Nephron progenitor cell (in vitro differentiated cells): Measurements from ENCODE around the gene INSIG2.

Source experiments
- DNase-seq: peaks from one replicate; pipeline ENCODE4 v3.0.0; 2021
- H3K27ac Mint-ChIP-seq: 2 replicates; pipeline ENCODE4 v1.8.0; 2021; ENCODE audit warnings: mild to moderate bottlenecking, moderate library complexity, mixed read lengths
- H3K27me3 Mint-ChIP-seq: 2 replicates; pipeline ENCODE4 v1.8.0; 2021; ENCODE audit warnings: mild to moderate bottlenecking, low read depth, mixed read lengths; ENCODE audit not compliant: poor library complexity
- H3K36me3 Mint-ChIP-seq: 2 replicates; pipeline ENCODE4 v1.8.0; 2021; ENCODE audit warnings: low read depth, mixed read lengths
- H3K4me1 Mint-ChIP-seq: 2 replicates; pipeline ENCODE4 v1.8.0; 2021; ENCODE audit warnings: mixed read lengths
- H3K4me3 Mint-ChIP-seq: 2 replicates; pipeline ENCODE4 v1.8.0; 2021; ENCODE audit warnings: mild to moderate bottlenecking, moderate library complexity, mixed read lengths
- H3K9me3 Mint-ChIP-seq: 2 replicates; pipeline ENCODE4 v1.8.0; 2021; ENCODE audit warnings: mild to moderate bottlenecking, moderate library complexity, mixed read lengths
- TF ChIP-seq, protein P1 (sequence below): fragments of 200-600 bp; sonication (generic); IDR thresholded peaks from 2 replicates; pipeline ENCODE4 v1.5.0; 2021; ENCODE audit warnings: antibody characterized with exemption

The INSIG2 gene

DNA sequence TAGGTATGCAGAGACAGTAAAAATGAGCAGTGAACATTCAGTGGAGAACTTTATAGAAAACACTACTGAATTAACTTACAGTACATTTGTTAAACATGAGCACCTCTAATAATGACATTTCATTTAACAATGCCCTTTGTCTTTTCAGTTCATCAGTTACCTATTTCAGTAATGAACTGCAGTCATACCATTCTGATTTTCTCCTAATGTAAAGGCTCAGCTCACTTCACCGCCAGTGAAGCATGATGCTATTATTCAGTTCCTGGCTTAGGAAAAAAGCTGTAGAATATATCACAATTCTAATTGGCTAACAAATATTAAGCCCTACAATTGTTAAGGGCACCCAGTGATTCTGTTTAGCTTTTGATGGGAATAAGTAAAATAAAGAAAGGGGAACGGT, 37.3 kb upstream of the INSIG2 start:
- TF ChIP-seq, protein P1, sequence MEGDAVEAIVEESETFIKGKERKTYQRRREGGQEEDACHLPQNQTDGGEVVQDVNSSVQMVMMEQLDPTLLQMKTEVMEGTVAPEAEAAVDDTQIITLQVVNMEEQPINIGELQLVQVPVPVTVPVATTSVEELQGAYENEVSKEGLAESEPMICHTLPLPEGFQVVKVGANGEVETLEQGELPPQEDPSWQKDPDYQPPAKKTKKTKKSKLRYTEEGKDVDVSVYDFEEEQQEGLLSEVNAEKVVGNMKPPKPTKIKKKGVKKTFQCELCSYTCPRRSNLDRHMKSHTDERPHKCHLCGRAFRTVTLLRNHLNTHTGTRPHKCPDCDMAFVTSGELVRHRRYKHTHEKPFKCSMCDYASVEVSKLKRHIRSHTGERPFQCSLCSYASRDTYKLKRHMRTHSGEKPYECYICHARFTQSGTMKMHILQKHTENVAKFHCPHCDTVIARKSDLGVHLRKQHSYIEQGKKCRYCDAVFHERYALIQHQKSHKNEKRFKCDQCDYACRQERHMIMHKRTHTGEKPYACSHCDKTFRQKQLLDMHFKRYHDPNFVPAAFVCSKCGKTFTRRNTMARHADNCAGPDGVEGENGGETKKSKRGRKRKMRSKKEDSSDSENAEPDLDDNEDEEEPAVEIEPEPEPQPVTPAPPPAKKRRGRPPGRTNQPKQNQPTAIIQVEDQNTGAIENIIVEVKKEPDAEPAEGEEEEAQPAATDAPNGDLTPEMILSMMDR: no peak
- Mint-ChIP-seq H3K9me3 (no peaks in the 10 kb centered on the region), H3K4me1 (peaks cover 65% of the 10 kb centered on the region), H3K27me3 (no peaks in the 10 kb centered on the region), H3K27ac (no peak overlapping the region), H3K36me3 (no peaks in the 10 kb centered on the region), H3K4me3 (no peak overlapping the region)
- DNase-seq: no peak

- TF ChIP-seq, protein P1: no peak
- no peaks in the 10 kb centered on the region for H3K27me3 Mint-ChIP-seq
- no peak overlapping the region for H3K27ac Mint-ChIP-seq
- no peak overlapping the region for H3K4me3 Mint-ChIP-seq
- peaks cover 71% of the 10 kb centered on the region for H3K4me1 Mint-ChIP-seq
- H3K36me3 Mint-ChIP-seq: no peaks in the 10 kb centered on the region
- H3K9me3 Mint-ChIP-seq: no peaks in the 10 kb centered on the region
- no peak for DNase-seq
Measured at GRCh38 chr2:118051826-118052358, 36.4 kb upstream of the INSIG2 start.

DNA sequence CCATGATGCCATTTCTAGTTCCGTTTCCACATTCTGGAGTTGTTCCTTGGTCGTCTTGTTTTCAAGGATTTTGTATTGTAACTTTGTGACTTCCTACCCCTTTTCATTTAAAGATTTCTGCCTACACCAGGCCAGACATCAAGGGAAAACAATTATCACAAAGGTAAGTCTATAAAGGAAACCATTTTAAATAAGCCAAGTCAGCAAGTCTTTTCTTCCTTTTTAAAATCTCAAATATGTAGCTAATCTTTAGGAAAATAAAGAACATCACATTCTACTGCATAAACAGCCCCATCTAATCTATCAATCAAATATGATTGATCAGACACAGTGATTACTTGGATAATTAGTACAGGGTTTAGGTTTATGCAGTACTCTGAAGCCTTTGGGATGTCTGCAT, 35.8 kb upstream of the INSIG2 start:
- Mint-ChIP-seq H3K9me3 (no peaks in the 10 kb centered on the region), H3K27me3 (no peaks in the 10 kb centered on the region), H3K4me3 (no peak overlapping the region), H3K27ac (no peak overlapping the region), H3K36me3 (no peaks in the 10 kb centered on the region), H3K4me1 (peaks cover 71% of the 10 kb centered on the region)
- TF ChIP-seq, protein P1: no peak
- DNase-seq: no peak

DNA sequence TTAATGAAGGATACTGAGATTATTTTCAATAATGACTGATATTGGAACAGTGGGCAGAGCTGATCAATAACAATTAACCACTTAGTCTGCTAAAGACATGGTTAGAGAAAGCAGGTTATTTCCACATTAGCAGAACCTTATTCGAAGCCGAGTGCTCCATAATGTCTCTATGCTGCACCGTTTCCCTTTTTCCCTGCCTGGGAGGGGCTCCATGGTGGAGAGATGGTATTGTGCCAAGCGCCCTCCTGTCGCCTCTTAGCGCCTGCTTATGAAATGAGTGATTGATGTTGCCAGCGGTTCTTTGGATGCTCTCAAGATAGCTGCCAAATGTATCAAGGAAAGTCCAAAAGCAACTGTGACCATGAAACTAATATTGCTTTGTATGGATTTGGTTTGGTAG, 34.6 kb upstream of the INSIG2 start:
- Mint-ChIP-seq H3K27ac (no peak overlapping the region), H3K27me3 (no peaks in the 10 kb centered on the region), H3K9me3 (no peaks in the 10 kb centered on the region), H3K4me3 (no peak overlapping the region), H3K36me3 (no peaks in the 10 kb centered on the region), H3K4me1 (peaks cover 74% of the 10 kb centered on the region)
- TF ChIP-seq, protein P1: no peak
- no peak for DNase-seq

- DNase-seq: no peak
- Mint-ChIP-seq H3K27ac (no peak overlapping the region), H3K4me1 (peaks cover 71% of the 10 kb centered on the region), H3K9me3 (no peaks in the 10 kb centered on the region), H3K36me3 (no peaks in the 10 kb centered on the region), H3K27me3 (no peaks in the 10 kb centered on the region), H3K4me3 (no peak overlapping the region)
- TF ChIP-seq, protein P1: no peak
Measured at GRCh38 chr2:118054213-118055008, 33.9 kb upstream of the INSIG2 start.
